A673 (cell line): ENCODE measurements around the gene CLMP. TPM values are rescaled to one million over a fixed set of nuclear protein-coding genes. Genes with fewer than 3 reads are reported as not detected.

ENCODE experiments used
- BruUV-seq: library from RNA; stranded (reverse); fragments of 400-500 nt; replicated peaks from 2 replicates; lab custom pipeline; 2021; lab: Mats Ljungman, UMichigan
- CTCF ChIA-PET: fragments of 300-600 bp; sonication (Branson Sonifier 250); formaldehyde crosslinking; loops from one replicate; lab custom pipeline; 2022; ENCODE audit warnings: antibody characterized with exemption; lab: Charles Lee
- POLR2A ChIA-PET: fragments of 300-600 bp; sonication (Branson Sonifier 250); formaldehyde crosslinking; loops from one replicate; lab custom pipeline; 2022; ENCODE audit warnings: antibody characterized with exemption; ENCODE audit not compliant: low non-redundant PET; lab: Charles Lee
- DNase-seq: peaks from one replicate; pipeline ENCODE4 v3.0.0-alpha.2; 2015; ENCODE audit warnings: low spot score
- H3K27ac ChIP-seq: fragments of 200-600 bp; sonication (generic); 2 replicates; pipeline ENCODE4 v1.5.1; 2016; ENCODE audit warnings: mixed run types, low read depth, mild to moderate bottlenecking, mixed read lengths, antibody characterized with exemption, low read length; ENCODE audit not compliant: poor library complexity, severe bottlenecking
- H3K27me3 ChIP-seq: fragments of 200-600 bp; sonication (generic); replicated peaks from 2 replicates; pipeline ENCODE4 v1.6.1; 2017; ENCODE audit warnings: mixed run types, low read depth, mild to moderate bottlenecking, mixed read lengths, antibody characterized with exemption, low read length; ENCODE audit not compliant: insufficient read depth, poor library complexity
- H3K36me3 ChIP-seq: fragments of 200-600 bp; sonication (generic); 2 replicates; pipeline ENCODE4 v1.6.1; 2016; ENCODE audit warnings: mixed run types, mild to moderate bottlenecking, mixed read lengths, antibody characterized with exemption, low read length; ENCODE audit not compliant: insufficient read depth, poor library complexity, severe bottlenecking
- H3K4me1 ChIP-seq: fragments of 200-600 bp; sonication (generic); 2 replicates; pipeline ENCODE4 v1.6.1; 2017; ENCODE audit warnings: mixed run types, mild to moderate bottlenecking, mixed read lengths, antibody characterized with exemption, low read length; ENCODE audit not compliant: insufficient read depth, poor library complexity, severe bottlenecking
- H3K4me3 ChIP-seq: fragments of 200-600 bp; sonication (generic); 2 replicates; pipeline ENCODE4 v1.5.1; 2016; ENCODE audit warnings: low read depth, mixed run types, mild to moderate bottlenecking, mixed read lengths, low read length; ENCODE audit not compliant: poor library complexity, severe bottlenecking
- H3K9me3 ChIP-seq: fragments of 200-600 bp; sonication (generic); 2 replicates; pipeline ENCODE4 v1.6.1; 2016; ENCODE audit warnings: mixed run types, low read depth, mild to moderate bottlenecking, mixed read lengths, antibody characterized with exemption, low read length; ENCODE audit not compliant: poor library complexity, severe bottlenecking
- EZH2 ChIP-seq: fragments of 200-600 bp; sonication (generic); IDR thresholded peaks from 2 replicates; pipeline ENCODE4 v1.6.1; 2017; ENCODE audit warnings: borderline replicate concordance, low read depth, mild to moderate bottlenecking, mixed read lengths, antibody characterized with exemption, low read length; ENCODE audit not compliant: poor library complexity, severe bottlenecking
- intact Hi-C: fragments of 100-400 bp; cut with micrococcal nuclease; formaldehyde crosslinking; loops from one replicate; pipeline ENCODE4 v1.10.0; 2022; ENCODE audit not compliant: unreplicated experiment
- total RNA-seq: library from RNA; stranded (reverse); gene quantifications from 2 replicates; pipeline ENCODE4 v1.2.3, GENCODE V29; 2021
- TF ChIP-seq, protein P1 (sequence below): fragments of 300-800, 200-600 bp; sonication (generic); conservative IDR thresholded peaks from 2 replicates; pipeline ENCODE4 v1.5.1; 2017; ENCODE audit warnings: low read depth, mild to moderate bottlenecking, antibody characterized with exemption, low read length, moderate library complexity, mixed read lengths

Gene CLMP
- total RNA-seq, 1 experiment from 2014 or later, result 62.6 TPM

DNA sequence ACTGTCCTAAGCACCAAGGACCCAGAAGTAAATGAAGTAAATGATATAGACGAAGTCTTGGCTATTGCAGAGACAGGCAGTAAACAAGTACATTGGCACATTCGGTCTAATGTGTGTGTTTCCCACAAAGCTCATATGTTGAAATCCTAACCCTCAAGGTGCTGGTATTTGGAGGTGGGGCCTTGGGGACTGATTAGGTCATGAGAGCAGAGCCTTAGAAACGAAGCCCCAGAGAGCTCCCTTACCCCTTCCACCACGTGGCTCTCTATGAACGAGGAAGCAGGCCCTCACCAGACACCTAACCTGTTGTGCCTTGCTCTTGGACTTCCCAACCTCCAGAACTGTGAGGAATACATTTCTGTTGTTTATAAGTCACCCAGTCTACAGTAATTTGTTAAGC lies 14.9 kb downstream of the CLMP start:
- no peaks in the 10 kb centered on the region for H3K36me3 ChIP-seq
- intact Hi-C loops, result no loop called here
- POLR2A ChIA-PET, result no interaction called here
- H3K27me3 ChIP-seq, result no peaks in the 10 kb centered on the region
- no peaks in the 10 kb centered on the region for H3K9me3 ChIP-seq
- BruUV-seq, result no TSS peak
- CTCF ChIA-PET, result no interaction called here
- H3K27ac ChIP-seq, result no peak overlapping the region
- no peak for DNase-seq
- TF ChIP-seq, protein P1, sequence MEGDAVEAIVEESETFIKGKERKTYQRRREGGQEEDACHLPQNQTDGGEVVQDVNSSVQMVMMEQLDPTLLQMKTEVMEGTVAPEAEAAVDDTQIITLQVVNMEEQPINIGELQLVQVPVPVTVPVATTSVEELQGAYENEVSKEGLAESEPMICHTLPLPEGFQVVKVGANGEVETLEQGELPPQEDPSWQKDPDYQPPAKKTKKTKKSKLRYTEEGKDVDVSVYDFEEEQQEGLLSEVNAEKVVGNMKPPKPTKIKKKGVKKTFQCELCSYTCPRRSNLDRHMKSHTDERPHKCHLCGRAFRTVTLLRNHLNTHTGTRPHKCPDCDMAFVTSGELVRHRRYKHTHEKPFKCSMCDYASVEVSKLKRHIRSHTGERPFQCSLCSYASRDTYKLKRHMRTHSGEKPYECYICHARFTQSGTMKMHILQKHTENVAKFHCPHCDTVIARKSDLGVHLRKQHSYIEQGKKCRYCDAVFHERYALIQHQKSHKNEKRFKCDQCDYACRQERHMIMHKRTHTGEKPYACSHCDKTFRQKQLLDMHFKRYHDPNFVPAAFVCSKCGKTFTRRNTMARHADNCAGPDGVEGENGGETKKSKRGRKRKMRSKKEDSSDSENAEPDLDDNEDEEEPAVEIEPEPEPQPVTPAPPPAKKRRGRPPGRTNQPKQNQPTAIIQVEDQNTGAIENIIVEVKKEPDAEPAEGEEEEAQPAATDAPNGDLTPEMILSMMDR, result no peak
- no peak for TF ChIP-seq EZH2
- peaks cover 33% of the 10 kb centered on the region for H3K4me1 ChIP-seq
- no peak overlapping the region for H3K4me3 ChIP-seq

- DNase-seq, result no peak
- ChIA-PET CTCF (no interaction called here), POLR2A (no interaction called here)
- BruUV-seq, result no TSS peak
- H3K9me3 ChIP-seq, result no peaks in the 10 kb centered on the region
- no peak overlapping the region for H3K27ac ChIP-seq
- H3K27me3 ChIP-seq, result no peaks in the 10 kb centered on the region
- no peaks in the 10 kb centered on the region for H3K36me3 ChIP-seq
- TF ChIP-seq EZH2, result no peak
- TF ChIP-seq, protein P1, result no peak
- peaks cover 39% of the 10 kb centered on the region for H3K4me1 ChIP-seq
- intact Hi-C loops, result no loop called here
- no peak overlapping the region for H3K4me3 ChIP-seq
These were observed 15.5 kb downstream of the CLMP start for GRCh38 chr11:123179586-123179985.

DNA sequence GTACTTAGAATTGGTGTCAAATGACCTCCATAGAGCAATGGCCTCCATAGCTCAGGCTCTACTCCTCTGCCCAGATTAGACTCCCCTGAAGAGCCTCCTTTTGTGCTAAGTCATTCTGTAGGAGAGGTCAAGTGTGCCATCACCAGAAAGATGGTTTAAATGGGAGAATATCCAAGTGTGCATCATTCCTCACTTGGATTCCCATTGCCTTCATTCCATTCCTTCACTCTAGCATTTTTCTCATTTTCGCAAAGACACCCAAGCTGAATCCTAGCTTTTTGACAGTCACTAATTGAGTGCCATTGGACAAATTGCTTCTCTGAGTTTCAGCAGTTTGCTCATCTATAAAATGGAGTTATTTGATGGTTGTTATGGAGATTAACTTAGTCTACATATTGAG lies 16.9 kb downstream of the CLMP start:
- DNase-seq, result no peak
- Histone ChIP-seq H3K4me1 (peaks cover 53% of the 10 kb centered on the region), H3K9me3 (no peaks in the 10 kb centered on the region), H3K4me3 (no peak overlapping the region), H3K36me3 (no peaks in the 10 kb centered on the region), H3K27me3 (no peaks in the 10 kb centered on the region), H3K27ac (no peak overlapping the region)
- CTCF ChIA-PET, result no interaction called here
- no peak for TF ChIP-seq EZH2
- TF ChIP-seq, protein P1, result no peak
- POLR2A ChIA-PET, result no interaction called here
- no TSS peak for BruUV-seq
- intact Hi-C loops, result no loop called here
